DOHH2 (cell line): ENCODE results near the gene TNFSF8.
A peak's percentile ranks its signal among the peaks of the same experiment; 100 is the strongest.

ENCODE experiments used
- H3F3A ChIP-seq: fragments of 200-600 bp; sonication (generic), shearing (Covaris generic); 2 replicates; pipeline ENCODE4 v1.6.0; 2016; ENCODE audit warnings: antibody characterized with exemption, mild to moderate bottlenecking; ENCODE audit not compliant: control insufficient read depth, insufficient read depth
- H3K27ac ChIP-seq: fragments of 200-600 bp; sonication (generic); 2 replicates; pipeline ENCODE4 v1.5.1; 2014; ENCODE audit warnings: low read depth, mild to moderate bottlenecking, low read length, moderate library complexity
- H3K27me3 ChIP-seq: fragments of 200-600 bp; sonication (generic); 2 replicates; pipeline ENCODE4 v1.6.1; 2014; ENCODE audit warnings: mild to moderate bottlenecking, low read length, mixed read lengths; ENCODE audit not compliant: control insufficient read depth
- H3K36me3 ChIP-seq: fragments of 200-600 bp; sonication (generic); 2 replicates; pipeline ENCODE4 v1.6.1; 2014; ENCODE audit warnings: mild to moderate bottlenecking, low read length, moderate library complexity, mixed read lengths; ENCODE audit not compliant: control insufficient read depth
- H3K4me1 ChIP-seq: fragments of 200-600 bp; sonication (generic); 2 replicates; pipeline ENCODE4 v1.6.1; 2014; ENCODE audit warnings: mild to moderate bottlenecking, low read length, mixed read lengths; ENCODE audit not compliant: control insufficient read depth
- H3K4me2 ChIP-seq: fragments of 200-600 bp; sonication (generic); 2 replicates; pipeline ENCODE4 v1.6.0; 2014; ENCODE audit warnings: mild to moderate bottlenecking, low read length, moderate library complexity
- H3K4me3 ChIP-seq: fragments of 200-600 bp; sonication (generic); 2 replicates; pipeline ENCODE4 v1.5.1; 2014; ENCODE audit warnings: mild to moderate bottlenecking, low read length, mixed read lengths
- H3K79me2 ChIP-seq: fragments of 200-600 bp; sonication (generic); 2 replicates; pipeline ENCODE4 v1.6.1; 2014; ENCODE audit warnings: mild to moderate bottlenecking, low read length, mixed read lengths; ENCODE audit not compliant: control insufficient read depth
- H3K9me2 ChIP-seq: fragments of 200-600 bp; sonication (generic); replicated peaks from 2 replicates; pipeline ENCODE4 v1.6.1; 2014; ENCODE audit warnings: mild to moderate bottlenecking, low read length, mixed read lengths; ENCODE audit not compliant: control insufficient read depth
- H3K9me3 ChIP-seq: fragments of 200-600 bp; sonication (generic); 2 replicates; pipeline ENCODE4 v1.6.1; 2014; ENCODE audit warnings: antibody characterized with exemption, low read length, mixed read lengths; ENCODE audit not compliant: control insufficient read depth, insufficient read depth
- H4K20me1 ChIP-seq: fragments of 200-600 bp; sonication (generic); 2 replicates; pipeline ENCODE4 v1.6.0; 2014; ENCODE audit warnings: low read depth, mild to moderate bottlenecking, antibody characterized with exemption, low read length, moderate library complexity; ENCODE audit not compliant: control insufficient read depth, insufficient read depth
- EZH2phosphoT487 ChIP-seq: fragments of 200-600 bp; sonication (generic); IDR thresholded peaks from 2 replicates; pipeline ENCODE4 v1.6.1; 2017; ENCODE audit warnings: borderline replicate concordance, mild to moderate bottlenecking, antibody characterized with exemption, low read length, moderate library complexity, mixed read lengths
- TF ChIP-seq, protein P1 (sequence below): fragments of 200-600 bp; sonication (generic); IDR thresholded peaks from one replicate; pipeline ENCODE4 v1.5.1; 2014; ENCODE audit warnings: antibody characterized with exemption, mild to moderate bottlenecking, low read depth, low read length; ENCODE audit not compliant: poor library complexity, severe bottlenecking

The TNFSF8 gene

DNA sequence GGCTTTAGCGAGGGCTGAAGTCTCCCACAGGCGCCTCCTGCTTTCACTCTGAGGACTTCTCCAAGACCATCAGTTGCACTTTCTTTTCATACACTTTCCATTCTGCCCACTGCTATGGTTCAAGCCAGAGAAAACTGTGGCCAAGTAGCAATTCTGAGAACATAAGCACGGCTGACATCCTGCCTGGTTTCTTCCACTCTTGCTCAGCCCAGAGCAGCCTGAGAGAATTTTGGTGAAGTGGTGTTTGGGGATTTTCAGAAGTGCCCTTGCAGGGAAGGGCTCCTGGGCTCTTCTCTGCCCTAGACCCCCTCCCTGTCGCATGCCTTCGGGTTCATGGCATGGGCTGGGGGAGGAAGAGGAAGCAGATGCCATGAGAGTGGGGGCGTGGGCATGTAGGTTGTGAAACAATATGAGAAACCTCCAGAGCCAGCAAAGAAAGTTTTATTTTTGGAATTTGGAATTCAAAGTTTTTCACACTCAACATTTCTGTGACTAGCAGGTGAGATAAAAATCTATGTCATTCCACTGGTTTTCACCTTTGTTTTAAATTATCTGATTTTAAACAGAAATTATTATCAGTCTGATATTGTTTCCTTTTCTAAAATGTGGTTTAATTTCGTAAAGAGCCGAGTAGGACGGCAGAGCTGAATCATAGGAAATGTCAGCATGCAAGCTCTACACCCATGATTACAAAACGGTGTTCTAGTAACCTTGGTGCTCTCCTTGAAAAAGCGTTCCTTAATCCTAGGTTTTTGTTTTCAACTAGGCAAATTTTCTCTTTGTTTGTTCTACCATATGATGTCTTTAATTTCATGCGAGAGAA lies 27.8 kb upstream of the TNFSF8 start:
- H3K4me1 ChIP-seq, result peaks cover 30% of the 10 kb centered on the region
- H4K20me1 ChIP-seq, result no peaks in the 10 kb centered on the region
- H3K4me2 ChIP-seq, result no peak overlapping the region
- no peak overlapping the region for H3K4me3 ChIP-seq
- H3F3A ChIP-seq, result peaks cover 2% of the 10 kb centered on the region; the same call in 1 of the 2 replicates
- H3K79me2 ChIP-seq, result no peaks in the 10 kb centered on the region
- no peaks in the 10 kb centered on the region for H3K36me3 ChIP-seq
- no peak overlapping the region for H3K27ac ChIP-seq
- peaks cover 13% of the 10 kb centered on the region for H3K9me3 ChIP-seq
- no peaks in the 10 kb centered on the region for H3K27me3 ChIP-seq
- TF ChIP-seq, protein P1, sequence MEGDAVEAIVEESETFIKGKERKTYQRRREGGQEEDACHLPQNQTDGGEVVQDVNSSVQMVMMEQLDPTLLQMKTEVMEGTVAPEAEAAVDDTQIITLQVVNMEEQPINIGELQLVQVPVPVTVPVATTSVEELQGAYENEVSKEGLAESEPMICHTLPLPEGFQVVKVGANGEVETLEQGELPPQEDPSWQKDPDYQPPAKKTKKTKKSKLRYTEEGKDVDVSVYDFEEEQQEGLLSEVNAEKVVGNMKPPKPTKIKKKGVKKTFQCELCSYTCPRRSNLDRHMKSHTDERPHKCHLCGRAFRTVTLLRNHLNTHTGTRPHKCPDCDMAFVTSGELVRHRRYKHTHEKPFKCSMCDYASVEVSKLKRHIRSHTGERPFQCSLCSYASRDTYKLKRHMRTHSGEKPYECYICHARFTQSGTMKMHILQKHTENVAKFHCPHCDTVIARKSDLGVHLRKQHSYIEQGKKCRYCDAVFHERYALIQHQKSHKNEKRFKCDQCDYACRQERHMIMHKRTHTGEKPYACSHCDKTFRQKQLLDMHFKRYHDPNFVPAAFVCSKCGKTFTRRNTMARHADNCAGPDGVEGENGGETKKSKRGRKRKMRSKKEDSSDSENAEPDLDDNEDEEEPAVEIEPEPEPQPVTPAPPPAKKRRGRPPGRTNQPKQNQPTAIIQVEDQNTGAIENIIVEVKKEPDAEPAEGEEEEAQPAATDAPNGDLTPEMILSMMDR, result no peak
- TF ChIP-seq EZH2phosphoT487, result no peak
- no peaks in the 10 kb centered on the region for H3K9me2 ChIP-seq

DNA sequence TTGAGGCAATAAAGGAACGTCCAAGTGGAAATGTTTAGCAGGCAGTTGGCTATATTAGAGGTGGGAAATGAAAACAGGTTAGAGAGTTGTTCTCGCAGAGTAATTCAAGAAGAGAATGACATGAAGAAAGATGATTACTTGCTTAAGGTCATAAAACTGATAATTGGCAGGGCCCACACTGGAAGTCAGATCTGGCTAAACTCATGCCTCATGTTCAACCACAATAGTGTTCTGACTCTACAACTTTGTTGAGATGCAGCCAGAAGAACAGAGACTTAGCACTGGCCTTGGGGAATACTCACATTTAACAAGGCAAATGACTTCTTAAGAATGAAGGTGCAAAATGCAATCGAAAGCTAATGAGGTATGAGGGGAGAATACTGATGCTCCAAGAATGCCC lies 27.2 kb upstream of the TNFSF8 start:
- peaks cover 30% of the 10 kb centered on the region for H3K4me1 ChIP-seq
- no peaks in the 10 kb centered on the region for H3K36me3 ChIP-seq
- no peaks in the 10 kb centered on the region for H3K27me3 ChIP-seq
- no peak overlapping the region for H3K4me2 ChIP-seq
- no peak overlapping the region for H3K4me3 ChIP-seq
- H3K9me2 ChIP-seq, result no peaks in the 10 kb centered on the region
- TF ChIP-seq, protein P1, result no peak
- TF ChIP-seq EZH2phosphoT487, result no peak
- H4K20me1 ChIP-seq, result no peaks in the 10 kb centered on the region
- H3K79me2 ChIP-seq, result no peaks in the 10 kb centered on the region
- H3F3A ChIP-seq, result peaks cover 2% of the 10 kb centered on the region; the same call in 1 of the 2 replicates
- H3K9me3 ChIP-seq, result peaks cover 13% of the 10 kb centered on the region
- H3K27ac ChIP-seq, result no peak overlapping the region

DNA sequence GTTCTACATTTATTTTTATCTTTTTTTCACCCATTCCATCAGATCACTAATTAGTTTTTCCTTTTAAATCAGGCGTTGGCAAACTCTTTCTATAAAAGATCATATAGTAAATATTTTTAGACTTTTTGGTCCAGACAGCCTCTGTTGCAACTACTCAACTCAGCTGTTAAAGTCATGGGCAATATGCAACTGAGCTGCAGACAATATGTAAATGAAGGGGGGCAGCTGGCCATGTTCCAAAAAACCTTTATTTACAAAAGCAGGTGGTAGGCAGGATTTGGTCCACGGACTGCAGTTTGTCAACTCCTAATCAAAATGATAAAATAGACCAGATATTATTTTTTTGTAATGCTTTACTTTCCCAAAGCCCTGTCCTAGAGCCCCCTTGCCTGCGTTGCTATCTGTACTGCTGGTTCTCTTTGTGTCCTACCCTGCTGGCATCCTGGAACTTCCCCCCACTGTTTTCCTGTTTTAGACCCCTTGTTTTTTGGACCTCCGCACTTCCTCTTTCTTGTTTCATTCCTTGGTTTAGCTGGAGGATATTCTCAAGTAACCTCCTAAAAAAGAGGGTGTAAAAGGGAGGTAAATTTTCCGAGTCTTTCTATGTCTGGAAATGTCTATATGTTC lies 24.7 kb upstream of the TNFSF8 start:
- no peaks in the 10 kb centered on the region for H4K20me1 ChIP-seq
- peak overlapping the region; percentile 14; the same call in 1 of the 2 replicates for H3K27ac ChIP-seq
- H3K4me1 ChIP-seq, result peaks cover 30% of the 10 kb centered on the region
- H3K79me2 ChIP-seq, result no peaks in the 10 kb centered on the region
- H3K4me3 ChIP-seq, result peak overlapping the region; percentile 30
- no peaks in the 10 kb centered on the region for H3K9me2 ChIP-seq
- peak overlapping the region; percentile 48 for H3K4me2 ChIP-seq
- TF ChIP-seq, protein P1, result no peak
- TF ChIP-seq EZH2phosphoT487, result no peak
- no peaks in the 10 kb centered on the region for H3K36me3 ChIP-seq
- no peaks in the 10 kb centered on the region for H3K27me3 ChIP-seq
- peaks cover 2% of the 10 kb centered on the region; the same call in 1 of the 2 replicates for H3F3A ChIP-seq
- H3K9me3 ChIP-seq, result peaks cover 8% of the 10 kb centered on the region
